CD4-positive, alpha-beta T cell treated with Interleukin-6 for 4 hours (primary cell): ENCODE results near the gene TMEM263.
"Not testable (repeated sequence)": the region's sequence is repeated elsewhere in the genome, so short reads cannot be mapped to it uniquely, and the experiment has no call there.

Experiments used
- DNase-seq: peaks from one replicate; pipeline ENCODE4 v3.0.0-alpha.2; 2020; ENCODE audit warnings: mixed read lengths

The TMEM263 gene

GRCh38 chr12:106955377-106956047 lies at the start of gene TMEM263:
TSS of gene TMEM263 (plus strand) at chr12:106955907. CDS start at chr12:106967117, 11,210 bp downstream.
- peak; percentile 95 for DNase-seq

GRCh38 chr12:106906715-106907114 lies 49.0 kb upstream of the TMEM263 start:
- DNase-seq: no peak

DNA sequence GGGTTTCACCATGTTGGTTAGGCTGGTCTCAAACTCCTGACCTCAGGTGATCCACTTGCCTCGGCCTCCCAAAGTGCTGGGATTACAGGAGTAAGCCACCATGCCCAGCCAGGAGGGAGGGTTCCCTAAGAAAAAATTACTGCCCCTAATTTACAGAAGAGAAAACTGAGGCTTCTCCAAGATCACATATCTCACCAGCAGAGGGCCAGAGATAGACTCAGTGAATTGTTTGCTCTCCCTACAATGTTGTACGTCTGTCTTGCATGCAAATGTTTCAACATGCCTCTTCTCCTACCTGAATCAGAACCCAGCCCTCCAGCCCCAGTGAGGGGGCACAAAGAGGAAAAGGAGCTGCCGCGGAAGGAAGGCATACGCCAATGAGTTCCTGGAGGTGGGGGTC lies 48.3 kb upstream of the TMEM263 start:
- DNase-seq: no peak

DNA sequence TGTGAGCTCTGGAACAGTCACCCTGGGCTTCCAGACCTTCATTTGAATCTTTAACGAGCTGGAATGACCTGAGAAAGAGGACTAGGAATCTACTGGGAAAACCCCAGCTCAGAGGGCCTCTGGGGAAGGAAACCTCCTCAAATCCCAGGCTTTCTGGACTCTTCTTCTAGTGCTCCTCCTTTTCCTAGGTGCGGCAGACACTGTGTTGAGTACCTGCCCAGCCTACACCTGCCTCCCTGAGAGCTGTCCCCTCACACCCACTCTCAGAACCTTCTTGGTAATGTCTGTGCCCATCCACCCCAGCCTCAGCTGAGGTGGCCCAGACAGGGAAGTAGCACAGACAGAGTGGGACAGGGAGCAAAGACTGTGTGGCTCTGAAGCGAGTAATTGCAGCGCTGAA lies 47.9 kb upstream of the TMEM263 start:
- no peak for DNase-seq

GRCh38 chr12:106908561-106908960 lies 47.1 kb upstream of the TMEM263 start:
- no peak for DNase-seq

GRCh38 chr12:106910202-106910601 lies 45.5 kb upstream of the TMEM263 start:
- DNase-seq: no peak

GRCh38 chr12:106911581-106911980 lies 44.1 kb upstream of the TMEM263 start:
- no peak for DNase-seq

- DNase-seq: no peak
Observed at GRCh38 chr12:106913456-106913855, 42.3 kb upstream of the TMEM263 start.

GRCh38 chr12:106914796-106915634 lies 40.7 kb upstream of the TMEM263 start:
- DNase-seq: no peak

DNA sequence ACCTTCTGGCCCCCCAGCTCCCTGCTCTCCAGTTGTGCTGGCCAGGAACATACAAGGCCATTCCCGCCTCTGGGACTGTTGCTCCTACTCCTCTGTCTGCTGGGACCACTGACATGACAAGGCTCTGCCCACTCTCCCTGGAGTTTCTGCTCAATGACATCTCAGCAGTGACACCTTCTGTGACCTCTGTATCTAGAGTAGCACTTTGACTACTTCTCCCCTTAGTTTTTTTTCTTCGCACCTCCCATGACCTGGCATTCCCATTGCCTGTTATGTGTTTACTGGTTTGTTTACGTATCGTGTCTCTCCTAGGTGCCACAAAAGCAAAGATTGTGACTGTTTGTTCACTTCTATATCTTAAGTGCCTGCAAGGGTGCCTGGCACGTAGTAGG lies 40.1 kb upstream of the TMEM263 start:
- no peak for DNase-seq

DNA sequence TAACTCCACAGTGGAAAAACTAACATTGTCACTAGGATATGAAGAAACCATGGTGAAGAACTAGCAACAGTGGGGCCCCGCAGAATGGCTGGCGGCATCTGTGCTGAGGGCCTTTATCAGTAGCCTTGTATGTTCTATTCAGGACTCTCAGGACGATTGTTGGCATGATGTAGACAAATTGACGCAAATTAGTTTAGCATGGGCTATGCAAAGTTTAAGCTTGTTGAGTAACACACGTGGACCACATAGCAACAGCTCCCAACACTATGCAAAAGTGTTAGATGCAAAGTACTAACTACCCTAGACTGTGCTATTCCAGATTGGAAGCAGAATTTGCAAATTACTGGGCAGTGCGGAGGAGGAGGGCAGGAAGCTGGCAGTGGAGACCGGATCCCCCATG lies 38.2 kb upstream of the TMEM263 start:
- no peak for DNase-seq

DNA sequence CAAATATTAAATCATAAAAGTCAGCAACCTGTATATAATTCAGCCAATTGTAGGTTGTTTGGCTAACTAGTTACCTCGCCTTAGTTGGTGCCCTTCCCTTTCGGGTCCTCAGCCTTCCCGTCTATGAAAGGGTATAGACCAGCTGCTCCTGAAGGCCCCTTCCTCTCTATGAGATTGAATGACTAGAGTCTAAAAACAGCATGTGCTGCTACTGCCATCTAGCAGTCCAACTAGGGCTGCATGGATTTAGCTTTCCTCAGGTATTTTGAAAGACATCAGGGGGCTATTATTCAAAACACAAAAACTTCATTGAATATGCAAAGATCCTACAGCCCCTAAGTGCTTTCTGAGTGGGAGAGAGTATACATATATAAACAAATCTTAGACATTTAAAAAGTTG lies 37.0 kb upstream of the TMEM263 start:
- no peak for DNase-seq

DNA sequence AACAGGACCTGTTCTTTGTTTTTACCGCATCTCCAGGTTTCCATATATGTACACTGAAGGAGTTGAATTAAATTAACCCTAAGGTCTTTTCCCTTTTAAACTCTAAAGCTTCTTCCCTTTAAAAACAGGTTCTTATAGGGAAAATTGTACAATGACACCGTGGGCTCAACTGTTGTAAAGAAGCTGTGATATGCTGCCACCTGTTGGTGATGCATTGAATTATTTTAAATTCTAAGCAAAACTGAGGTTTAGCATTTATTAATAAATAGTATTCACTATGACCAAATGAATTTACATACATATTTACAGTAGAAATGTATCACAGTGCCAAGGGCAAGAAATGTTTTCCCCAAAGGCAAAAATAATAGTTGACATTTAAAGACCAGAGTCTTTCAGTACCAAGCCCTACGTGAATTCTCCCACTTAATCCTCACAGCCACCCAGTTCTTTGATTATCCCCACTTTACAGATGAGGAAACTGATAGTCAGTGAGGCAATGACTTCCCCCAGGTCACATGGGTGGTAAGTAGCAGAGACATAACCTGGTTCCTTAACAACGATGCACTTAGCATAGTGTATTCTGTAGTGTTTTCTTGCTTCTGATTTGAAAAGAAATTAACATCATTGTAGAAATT lies 35.7 kb upstream of the TMEM263 start:
- DNase-seq: peak; percentile 32

- DNase-seq: not testable (repeated sequence)
Observed at GRCh38 chr12:106921976-106922375, 33.7 kb upstream of the TMEM263 start.

- DNase-seq: not testable (repeated sequence)
Observed at GRCh38 chr12:106923594-106923993, 32.1 kb upstream of the TMEM263 start.

GRCh38 chr12:106924268-106924861 lies 31.3 kb upstream of the TMEM263 start:
- DNase-seq: no peak

- DNase-seq: no peak
Observed at GRCh38 chr12:106926657-106927056, 29.1 kb upstream of the TMEM263 start.

DNA sequence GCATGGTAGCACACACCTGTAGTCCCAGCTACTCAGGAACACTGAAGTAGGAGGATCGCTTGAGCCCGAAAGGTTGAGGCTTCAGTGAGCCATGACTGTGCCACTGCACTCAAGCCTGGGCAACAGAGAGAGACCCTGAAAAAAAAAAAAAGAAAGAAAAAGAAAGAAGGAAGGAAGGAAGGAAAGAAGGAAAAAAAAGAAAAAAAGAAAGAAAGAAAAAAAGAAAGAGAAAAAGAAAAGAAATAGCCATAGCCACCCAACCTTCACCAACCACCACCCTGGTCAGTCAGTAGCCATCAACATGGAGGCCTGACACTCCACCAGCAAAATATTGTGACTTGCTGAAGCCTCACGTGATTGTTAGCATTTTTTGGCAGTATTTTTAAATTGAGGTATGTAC lies 21.4 kb upstream of the TMEM263 start:
- DNase-seq: no peak

GRCh38 chr12:106941481-106942156 lies 14.1 kb upstream of the TMEM263 start:
- DNase-seq: no peak

DNA sequence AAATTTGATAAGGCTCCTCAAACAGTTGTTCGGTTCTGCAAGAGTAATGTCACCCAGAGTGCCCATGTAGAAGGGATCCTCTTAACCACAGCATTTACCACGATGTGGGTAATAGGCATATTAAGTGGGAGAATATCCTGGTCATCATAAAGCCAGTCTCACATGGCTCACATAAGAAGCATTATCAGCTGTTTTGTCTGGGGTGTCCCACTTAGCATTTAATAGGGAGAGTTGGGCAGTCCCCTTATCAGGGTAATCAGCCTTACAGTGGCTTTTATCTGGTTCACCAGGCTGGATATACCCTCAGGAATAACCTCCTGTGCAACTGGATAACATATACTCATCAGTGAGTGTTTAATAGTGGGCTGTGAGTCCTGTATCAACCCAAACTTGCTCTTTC lies 12.9 kb upstream of the TMEM263 start:
- DNase-seq: no peak

- DNase-seq: no peak
Observed at GRCh38 chr12:106945261-106945851, 10.4 kb upstream of the TMEM263 start.

- DNase-seq: no peak
Observed at GRCh38 chr12:106947461-106947860, 8.2 kb upstream of the TMEM263 start.
